Nephron progenitor cell (in vitro differentiated cells): ENCODE data around the gene CAMTA2.

Experiments
- DNase-seq: peaks from one replicate; pipeline ENCODE4 v3.0.0; 2021
- H3K27ac Mint-ChIP-seq: 2 replicates; pipeline ENCODE4 v1.8.0; 2021; ENCODE audit warnings: mild to moderate bottlenecking, moderate library complexity, mixed read lengths
- H3K27me3 Mint-ChIP-seq: 2 replicates; pipeline ENCODE4 v1.8.0; 2021; ENCODE audit warnings: mild to moderate bottlenecking, low read depth, mixed read lengths; ENCODE audit not compliant: poor library complexity
- H3K36me3 Mint-ChIP-seq: 2 replicates; pipeline ENCODE4 v1.8.0; 2021; ENCODE audit warnings: low read depth, mixed read lengths
- H3K4me1 Mint-ChIP-seq: 2 replicates; pipeline ENCODE4 v1.8.0; 2021; ENCODE audit warnings: mixed read lengths
- H3K4me3 Mint-ChIP-seq: 2 replicates; pipeline ENCODE4 v1.8.0; 2021; ENCODE audit warnings: mild to moderate bottlenecking, moderate library complexity, mixed read lengths
- H3K9me3 Mint-ChIP-seq: 2 replicates; pipeline ENCODE4 v1.8.0; 2021; ENCODE audit warnings: mild to moderate bottlenecking, moderate library complexity, mixed read lengths
- CTCF ChIP-seq: fragments of 200-600 bp; sonication (generic); IDR thresholded peaks from 2 replicates; pipeline ENCODE4 v1.5.0; 2021; ENCODE audit warnings: antibody characterized with exemption

Gene CAMTA2

GRCh38 chr17:4972752-4973151 lies 14.7 kb downstream of the CAMTA2 start:
- Mint-ChIP-seq H3K9me3 (no peaks in the 10 kb centered on the region), H3K4me3 (peak overlapping the region; percentile 16), H3K27ac (peak overlapping the region; percentile 57), H3K36me3 (peaks cover 34% of the 10 kb centered on the region), H3K4me1 (peaks cover 15% of the 10 kb centered on the region), H3K27me3 (peaks cover 10% of the 10 kb centered on the region)
- no peak for DNase-seq
- TF ChIP-seq CTCF: no peak

GRCh38 chr17:4972322-4972721 lies 15.2 kb downstream of the CAMTA2 start:
- Mint-ChIP-seq H3K36me3 (peaks cover 31% of the 10 kb centered on the region), H3K27me3 (peaks cover 10% of the 10 kb centered on the region), H3K4me1 (peaks cover 15% of the 10 kb centered on the region), H3K9me3 (no peaks in the 10 kb centered on the region), H3K4me3 (peak overlapping the region; percentile 16), H3K27ac (peak overlapping the region; percentile 57)
- TF ChIP-seq CTCF: no peak
- DNase-seq: no peak

GRCh38 chr17:4971826-4972225 lies 15.6 kb downstream of the CAMTA2 start:
- peaks cover 31% of the 10 kb centered on the region for H3K36me3 Mint-ChIP-seq
- no peaks in the 10 kb centered on the region for H3K9me3 Mint-ChIP-seq
- peaks cover 15% of the 10 kb centered on the region for H3K4me1 Mint-ChIP-seq
- no peak overlapping the region for H3K4me3 Mint-ChIP-seq
- H3K27me3 Mint-ChIP-seq: peaks cover 10% of the 10 kb centered on the region
- H3K27ac Mint-ChIP-seq: no peak overlapping the region
- DNase-seq: no peak
- no peak for TF ChIP-seq CTCF

- Mint-ChIP-seq H3K36me3 (peaks cover 38% of the 10 kb centered on the region), H3K27ac (no peak overlapping the region), H3K9me3 (peaks cover 11% of the 10 kb centered on the region), H3K4me3 (peak overlapping the region; percentile 60), H3K4me1 (peaks cover 27% of the 10 kb centered on the region), H3K27me3 (peaks cover 8% of the 10 kb centered on the region)
- TF ChIP-seq CTCF: no peak
- DNase-seq: no peak
These were observed 17.2 kb downstream of the CAMTA2 start for GRCh38 chr17:4970273-4970672.

- H3K27me3 Mint-ChIP-seq: peaks cover 8% of the 10 kb centered on the region
- peaks cover 14% of the 10 kb centered on the region for H3K9me3 Mint-ChIP-seq
- H3K4me1 Mint-ChIP-seq: peaks cover 29% of the 10 kb centered on the region
- no peak for TF ChIP-seq CTCF
- H3K36me3 Mint-ChIP-seq: peaks cover 41% of the 10 kb centered on the region
- H3K4me3 Mint-ChIP-seq: no peak overlapping the region
- no peak for DNase-seq
- no peak overlapping the region for H3K27ac Mint-ChIP-seq
These were observed 17.8 kb downstream of the CAMTA2 start for GRCh38 chr17:4969551-4970173.

GRCh38 chr17:4969047-4969550 lies 18.4 kb downstream of the CAMTA2 start:
- Mint-ChIP-seq H3K36me3 (peaks cover 46% of the 10 kb centered on the region), H3K27me3 (peaks cover 8% of the 10 kb centered on the region), H3K4me1 (peaks cover 29% of the 10 kb centered on the region), H3K4me3 (no peak overlapping the region), H3K27ac (no peak overlapping the region), H3K9me3 (peaks cover 14% of the 10 kb centered on the region)
- no peak for TF ChIP-seq CTCF
- DNase-seq: peak; percentile 28
